ENCODE results near the gene CAMK1G.

- TF ChIP-seq CTCF (IDR thresholded peaks at IDR 0.05), result no peak
- no peak for TF ChIP-seq POLR2A (IDR thresholded peaks at IDR 0.05)
- no peak for TF ChIP-seq POLR2AphosphoS5 (IDR thresholded peaks at IDR 0.05)
Measured at GRCh38 chr1:209645574-209646452, 62.3 kb downstream of the CAMK1G start.

All from prostate gland (tissue), 2 donors.